GM18520 (cell line): Measurements from ENCODE around the gene DIP2B.
"Not testable (repeated sequence)": the region's sequence is repeated elsewhere in the genome, so short reads cannot be mapped to it uniquely, and the experiment has no call there.

Experiments used
- ATAC-seq: cut with Tn5 transposase; IDR thresholded peaks from one replicate; pipeline ENCODE4 v1.9.1; 2021; ENCODE audit not compliant: unreplicated experiment

The DIP2B gene

DNA sequence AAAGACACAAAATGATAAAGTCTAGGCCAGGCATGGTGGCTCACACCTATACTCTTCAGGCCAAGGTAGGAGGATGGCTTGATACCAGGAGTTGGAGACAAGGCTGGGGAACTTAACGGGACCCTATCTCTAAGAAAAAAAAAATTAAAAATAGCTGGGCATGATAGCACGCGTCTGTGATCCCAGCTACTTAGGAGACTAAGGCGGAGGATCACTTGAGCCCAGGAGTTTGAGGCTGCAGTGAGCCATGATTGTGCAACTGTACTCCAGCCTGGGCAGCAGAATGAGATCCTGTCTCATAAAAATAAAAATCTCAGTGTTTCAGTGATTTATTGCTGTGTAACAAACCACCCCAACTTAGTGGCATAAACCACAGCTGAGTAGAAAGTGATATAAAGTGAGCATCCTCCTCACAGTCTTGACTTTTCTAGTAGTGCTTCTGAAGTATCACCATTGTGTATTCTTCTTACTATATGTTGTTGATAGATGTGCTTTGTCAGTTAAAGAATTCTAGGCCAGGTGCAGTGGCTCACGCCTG lies 248.5 kb downstream of the DIP2B start:
- ATAC-seq: no peak

DNA sequence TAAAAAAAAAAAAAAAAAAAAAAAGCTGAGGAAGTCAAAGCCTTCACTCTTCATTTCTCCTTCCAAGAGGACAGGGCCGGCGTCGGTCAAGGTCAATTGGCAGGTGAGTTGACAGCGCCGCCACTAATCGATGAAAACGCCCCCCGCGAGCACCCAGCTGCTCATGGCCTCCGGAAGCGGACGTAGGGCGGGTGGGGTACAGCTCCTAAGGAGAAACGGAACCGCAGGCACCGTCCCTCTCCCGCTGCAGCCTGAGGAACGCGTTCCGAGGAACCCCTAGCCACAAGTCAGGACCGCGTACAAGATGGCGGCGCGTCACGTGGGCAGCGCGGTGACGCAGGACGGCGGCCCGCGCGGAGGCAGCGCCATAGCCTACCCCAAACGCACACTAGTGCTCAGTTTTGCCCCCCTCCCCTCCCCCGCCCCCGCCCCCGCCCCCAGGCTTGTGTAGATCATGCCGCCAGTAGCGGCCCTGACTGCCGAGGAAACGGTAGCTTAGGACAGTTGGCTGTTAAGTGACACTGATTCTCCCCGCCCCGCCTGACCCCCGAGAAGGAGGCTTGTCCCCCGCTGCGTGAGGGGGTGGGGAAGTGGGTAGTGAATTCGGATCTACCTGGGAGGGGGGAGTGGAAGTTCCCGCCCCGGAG lies 259.0 kb downstream of the DIP2B start, which contains the start of gene ATF1:
TSS of gene ATF1 (plus strand) at position 463 of the 647 bp plus-strand sequence. CDS start 16,045 bp downstream, outside the sequence.
- peak; percentile 72 for ATAC-seq

- peak; percentile 25 for ATAC-seq
Measured at GRCh38 chr12:50764286-50765094, 259.7 kb downstream of the DIP2B start.

GRCh38 chr12:50765095-50765911 lies 260.5 kb downstream of the DIP2B start:
- no peak for ATAC-seq

DNA sequence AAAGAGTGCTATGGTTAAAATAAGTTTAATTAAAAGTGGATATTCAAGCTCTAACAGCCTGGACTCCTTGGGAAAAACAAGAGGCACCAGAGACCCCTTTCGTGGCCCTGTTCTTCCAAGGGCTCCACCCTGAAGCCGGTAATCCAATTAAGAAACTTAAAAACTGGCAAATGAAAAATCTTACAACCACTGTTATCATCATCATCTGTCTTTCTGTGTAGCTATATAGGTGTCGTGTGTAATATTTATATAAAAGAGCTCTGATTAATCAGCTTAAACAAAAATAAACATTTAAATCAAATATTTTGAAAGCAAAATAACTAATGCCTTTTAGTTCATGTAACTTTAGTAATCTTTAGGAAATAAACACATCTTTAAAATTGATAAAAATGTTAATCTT lies 263.6 kb downstream of the DIP2B start:
- no peak for ATAC-seq

GRCh38 chr12:50768813-50769212 lies 264.0 kb downstream of the DIP2B start:
- not testable (repeated sequence) for ATAC-seq

GRCh38 chr12:50771409-50771808 lies 266.6 kb downstream of the DIP2B start:
- no peak for ATAC-seq

DNA sequence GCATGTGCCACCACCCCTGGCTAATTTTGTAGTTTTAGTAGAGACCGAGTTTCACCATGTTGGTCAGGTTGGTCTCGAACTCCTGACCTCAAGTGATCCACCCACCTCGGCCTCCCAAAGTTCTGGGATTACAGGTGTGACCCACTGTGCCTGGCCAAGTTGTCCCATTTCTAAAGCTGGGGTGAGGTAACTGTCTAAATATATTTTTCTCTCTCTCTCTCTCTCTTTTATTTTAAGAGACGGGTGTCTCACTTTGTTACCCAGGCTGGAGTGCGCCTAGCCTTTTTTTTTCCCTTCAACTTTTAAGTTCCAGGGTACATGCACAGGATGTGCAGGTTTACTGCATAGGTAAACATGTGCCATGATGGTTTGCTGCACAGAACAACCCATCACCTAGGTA lies 267.7 kb downstream of the DIP2B start:
- no peak for ATAC-seq

DNA sequence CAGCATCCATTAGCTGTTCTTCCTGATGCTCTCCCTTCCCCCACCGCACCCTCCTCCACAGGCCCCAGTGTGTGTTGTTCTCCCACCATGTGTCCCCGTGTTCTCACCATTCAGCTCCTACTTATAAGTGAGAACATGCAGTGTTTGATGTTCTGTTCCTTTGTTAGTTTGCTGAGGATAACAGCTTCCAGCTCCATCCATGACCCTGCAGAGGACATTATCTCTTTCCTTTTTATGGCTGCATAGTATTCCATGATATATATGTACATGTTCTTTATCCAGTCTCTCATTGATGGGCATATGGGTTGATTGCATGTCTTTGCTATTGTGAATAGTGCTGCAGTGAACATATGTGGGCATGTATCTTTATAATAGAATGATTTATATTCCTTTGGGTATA lies 268.1 kb downstream of the DIP2B start:
- ATAC-seq: no peak

DNA sequence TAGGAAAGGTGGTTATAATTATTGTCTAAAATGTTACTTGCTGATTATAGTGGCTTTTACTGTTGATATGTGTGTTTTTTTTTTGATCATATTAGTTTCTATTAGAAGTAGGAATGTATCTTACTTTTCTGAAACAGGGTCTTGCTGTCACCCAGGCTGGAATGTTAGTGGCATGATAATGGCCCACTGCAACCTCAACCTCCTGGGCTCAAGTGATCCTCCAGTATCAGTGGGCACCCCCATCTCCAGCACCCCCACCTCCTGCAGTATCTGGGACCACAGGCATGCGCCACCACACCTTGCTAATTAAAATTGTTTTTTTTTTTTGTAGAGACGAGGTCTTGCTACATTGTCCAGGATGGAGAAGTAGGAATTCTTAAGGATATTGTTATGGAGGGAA lies 270.5 kb downstream of the DIP2B start:
- ATAC-seq: no peak

- ATAC-seq: no peak
Measured at GRCh38 chr12:50776749-50777728, 272.3 kb downstream of the DIP2B start.

DNA sequence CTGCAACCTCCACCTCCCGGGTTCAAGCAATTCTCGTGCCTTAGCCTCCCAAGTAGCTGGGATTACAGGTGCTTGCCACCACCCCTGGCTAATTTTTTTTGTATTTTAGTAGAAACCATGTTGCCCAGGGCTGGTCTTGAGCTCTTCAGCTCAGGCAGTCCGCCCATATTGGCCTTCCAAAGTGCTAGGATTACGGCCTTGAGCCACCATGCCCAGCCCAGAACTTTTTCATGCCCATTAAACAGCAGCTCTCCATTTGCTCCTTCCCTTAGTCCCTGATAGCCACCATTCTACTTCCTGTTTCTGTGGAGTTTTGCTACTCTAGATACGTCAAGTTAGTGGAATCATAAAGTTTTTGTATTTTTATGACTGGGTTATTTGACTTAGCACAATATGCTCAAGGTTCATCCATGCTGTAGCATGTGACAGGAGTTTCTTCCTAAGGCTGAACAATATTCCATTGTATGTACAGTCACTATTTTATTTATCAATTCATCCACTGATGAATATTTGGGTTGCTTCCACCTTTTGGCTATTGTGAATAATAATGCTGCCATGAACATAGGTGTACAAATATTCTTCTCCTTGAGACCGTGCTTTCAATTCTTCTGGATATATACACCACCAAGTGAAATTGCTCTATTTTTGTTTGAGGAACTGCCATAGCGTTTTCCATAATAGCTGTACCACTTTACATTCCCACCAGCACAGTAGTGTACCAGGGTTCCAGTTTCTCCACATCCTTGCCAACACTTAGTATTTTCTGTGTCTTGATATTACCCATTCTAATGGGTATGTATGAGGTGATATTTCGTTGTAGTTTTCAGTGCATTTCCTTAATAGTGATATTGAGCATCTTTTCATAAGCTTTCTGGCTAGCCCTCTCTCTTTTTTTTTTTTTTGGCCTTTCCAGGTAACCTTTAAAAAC lies 274.1 kb downstream of the DIP2B start:
- no peak for ATAC-seq

GRCh38 chr12:50780013-50780412 lies 275.2 kb downstream of the DIP2B start:
- ATAC-seq: no peak

DNA sequence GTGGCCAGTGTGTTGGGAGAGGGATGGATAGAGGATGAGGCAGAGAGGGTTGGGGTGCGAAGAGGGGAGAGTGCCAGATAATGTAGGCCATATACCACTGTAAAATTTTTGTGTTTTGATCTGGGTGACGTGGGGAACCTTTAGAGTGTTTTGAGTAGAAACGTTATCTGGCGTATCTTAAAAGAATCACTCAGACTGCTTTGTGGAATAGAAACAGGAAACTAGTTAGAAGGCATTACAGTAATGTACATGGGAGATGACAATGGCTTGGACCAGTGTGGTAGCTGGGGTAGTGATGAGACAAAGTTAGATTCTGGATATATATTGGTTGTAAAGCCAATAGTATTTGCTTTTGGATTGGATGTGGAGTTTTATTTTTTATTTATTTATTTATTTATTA lies 279.7 kb downstream of the DIP2B start:
- ATAC-seq: no peak

DNA sequence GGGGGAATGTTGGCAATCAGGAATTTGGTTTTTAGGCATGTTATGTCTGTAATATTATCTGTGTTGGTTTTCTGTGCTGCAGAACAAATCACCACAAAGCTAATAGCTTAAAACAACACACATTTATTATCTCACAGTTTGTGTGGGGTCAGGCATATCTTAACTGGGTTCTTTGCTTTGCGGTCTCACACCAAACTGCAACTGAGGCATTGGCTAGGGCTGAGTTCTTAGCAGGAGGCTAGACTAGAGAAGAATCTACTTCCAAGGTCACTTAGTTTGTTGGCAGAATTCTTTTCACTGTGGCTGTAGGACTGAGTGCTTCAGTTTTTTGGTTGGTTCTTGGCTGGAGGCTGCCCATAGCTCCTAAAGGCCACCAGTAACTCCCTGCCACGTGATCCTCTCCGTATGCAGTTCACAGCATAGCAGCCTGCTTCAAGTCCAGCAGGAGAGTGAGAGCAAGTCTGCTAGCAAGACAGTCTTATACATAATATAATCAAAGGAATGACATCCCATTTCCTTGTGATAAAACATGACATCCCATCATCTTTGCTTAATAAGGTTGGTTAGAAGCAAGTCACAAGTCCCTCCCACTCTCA lies 280.7 kb downstream of the DIP2B start:
- no peak for ATAC-seq

DNA sequence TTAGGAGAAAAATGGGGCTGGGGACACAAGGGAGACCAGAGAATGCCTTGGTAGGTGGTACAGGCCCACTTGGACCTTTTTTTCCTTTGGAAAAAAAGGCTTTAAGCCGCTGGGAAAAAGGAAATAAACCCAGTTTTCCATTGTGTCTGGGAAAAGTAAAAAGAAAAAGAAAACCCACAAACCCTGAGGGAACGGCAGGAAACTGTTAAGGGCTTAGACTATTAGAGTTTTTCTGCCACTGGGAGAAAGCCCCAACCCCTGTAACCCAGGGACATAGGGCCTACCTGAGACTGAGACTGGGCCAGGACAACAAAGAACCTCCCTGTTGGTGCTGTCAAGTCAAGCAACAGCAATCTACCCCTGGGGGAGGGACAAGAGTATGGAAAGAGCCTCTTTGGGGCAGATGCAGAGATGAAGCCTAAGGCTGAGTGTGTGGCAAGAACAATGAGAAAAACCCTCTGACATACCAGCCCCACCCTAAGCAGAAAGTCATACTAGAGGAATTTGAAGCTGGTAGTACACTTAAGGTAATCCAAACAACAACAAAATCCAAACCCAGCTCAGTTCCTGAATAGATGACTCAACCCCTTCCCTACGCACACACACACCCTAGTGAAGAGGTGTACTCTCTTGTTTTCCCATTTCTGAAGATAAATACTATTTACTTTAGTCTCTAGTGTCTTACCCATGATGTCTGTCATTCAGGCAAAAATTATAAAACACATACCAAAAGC lies 281.9 kb downstream of the DIP2B start:
- no peak for ATAC-seq

- no peak for ATAC-seq
Measured at GRCh38 chr12:50787618-50788017, 282.8 kb downstream of the DIP2B start.

GRCh38 chr12:50788561-50788960 lies 283.8 kb downstream of the DIP2B start:
- no peak for ATAC-seq
